NCI-H2227 (cell line): Measurements from ENCODE around the gene SDK1.
"Not testable (repeated sequence)": the region's sequence is repeated elsewhere in the genome, so short reads cannot be mapped to it uniquely, and the experiment has no call there.

ENCODE experiments used
- DNase-seq: peaks from one replicate; lab custom pipeline; 2025; ENCODE audit not compliant: unreplicated experiment; lab: John Stamatoyannopoulos, UW

The SDK1 gene

GRCh38 chr7:4279216-4279615 lies 978.2 kb downstream of the SDK1 start:
- no peak for DNase-seq

GRCh38 chr7:4281231-4281993 lies 980.4 kb downstream of the SDK1 start:
- no peak for DNase-seq

- no peak for DNase-seq
Observed at GRCh38 chr7:4282434-4283223, 981.6 kb downstream of the SDK1 start.

- no peak for DNase-seq
Observed at GRCh38 chr7:4286351-4286750, 985.3 kb downstream of the SDK1 start.

- no peak for DNase-seq
Observed at GRCh38 chr7:4288791-4289394, 987.8 kb downstream of the SDK1 start.

GRCh38 chr7:4297165-4297917 lies 996.3 kb downstream of the SDK1 start:
- DNase-seq: no peak

GRCh38 chr7:4297918-4298219 lies 996.8 kb downstream of the SDK1 start:
- no peak for DNase-seq

- DNase-seq: no peak
Observed at GRCh38 chr7:4299431-4299830, 998.4 kb downstream of the SDK1 start.

GRCh38 chr7:4302203-4302905 lies 1001.3 kb downstream of the SDK1 start:
- DNase-seq: no peak

- DNase-seq: no peak
Observed at GRCh38 chr7:4307316-4308204, 1006.5 kb downstream of the SDK1 start.

- no peak for DNase-seq
Observed at GRCh38 chr7:4308205-4308590, 1007.1 kb downstream of the SDK1 start.

- not testable (repeated sequence) for DNase-seq
Observed at GRCh38 chr7:4313911-4314310, 1012.9 kb downstream of the SDK1 start.

- DNase-seq: not testable (repeated sequence)
Observed at GRCh38 chr7:4314316-4314715, 1013.3 kb downstream of the SDK1 start.
